GM19452 (cell line): ENCODE data around the gene MS4A10.
A peak's percentile ranks its signal among the peaks of the same experiment; 100 is the strongest.
"Not testable (repeated sequence)": the region's sequence is repeated elsewhere in the genome, so short reads cannot be mapped to it uniquely, and the experiment has no call there.

ENCODE experiments used
- ATAC-seq: cut with Tn5 transposase; IDR thresholded peaks from one replicate; pipeline ENCODE4 v1.9.1; 2021; ENCODE audit not compliant: unreplicated experiment

MS4A10 gene

GRCh38 chr11:60785136-60785535 lies at the start of gene MS4A10:
TSS of gene MS4A10 (plus strand) at chr11:60785333. CDS start at chr11:60790336, 5,003 bp downstream.
- ATAC-seq: no peak

- no peak for ATAC-seq
Observed at GRCh38 chr11:60739114-60739513, 46.0 kb upstream of the MS4A10 start.

GRCh38 chr11:60740573-60740972 lies 44.6 kb upstream of the MS4A10 start:
- no peak for ATAC-seq

- no peak for ATAC-seq
Observed at GRCh38 chr11:60741421-60741820, 43.7 kb upstream of the MS4A10 start.

GRCh38 chr11:60743058-60743457 lies 42.1 kb upstream of the MS4A10 start:
- ATAC-seq: no peak

- no peak for ATAC-seq
Observed at GRCh38 chr11:60744114-60744513, 41.0 kb upstream of the MS4A10 start.

- ATAC-seq: no peak
Observed at GRCh38 chr11:60747359-60747873, 37.7 kb upstream of the MS4A10 start.

GRCh38 chr11:60748225-60748624 lies 36.9 kb upstream of the MS4A10 start:
- no peak for ATAC-seq

GRCh38 chr11:60748821-60749220 lies 36.3 kb upstream of the MS4A10 start:
- ATAC-seq: no peak

- ATAC-seq: no peak
Observed at GRCh38 chr11:60750911-60751310, 34.2 kb upstream of the MS4A10 start.

- ATAC-seq: no peak
Observed at GRCh38 chr11:60753309-60753708, 31.8 kb upstream of the MS4A10 start.

- no peak for ATAC-seq
Observed at GRCh38 chr11:60754887-60755286, 30.2 kb upstream of the MS4A10 start.

- no peak for ATAC-seq
Observed at GRCh38 chr11:60756307-60757032, 28.7 kb upstream of the MS4A10 start, which contains the start of gene MS4A15. TSS of gene MS4A15 (plus strand) at chr11:60756867. CDS start at chr11:60763734, 6,867 bp downstream.

GRCh38 chr11:60757231-60757800 lies 27.8 kb upstream of the MS4A10 start:
- ATAC-seq: no peak

- not testable (repeated sequence) for ATAC-seq
Observed at GRCh38 chr11:60758671-60759070, 26.5 kb upstream of the MS4A10 start.

GRCh38 chr11:60759438-60760225 lies 25.5 kb upstream of the MS4A10 start:
- ATAC-seq: not testable (repeated sequence)

- no peak for ATAC-seq
Observed at GRCh38 chr11:60761436-60762190, 23.5 kb upstream of the MS4A10 start.

GRCh38 chr11:60762851-60763691 lies 22.1 kb upstream of the MS4A10 start:
- ATAC-seq: peak; percentile 73

GRCh38 chr11:60763692-60764369 lies 21.3 kb upstream of the MS4A10 start:
- no peak for ATAC-seq
